GM19452 (cell line): ENCODE results near the gene BBS5.
"Not testable (repeated sequence)": the region's sequence is repeated elsewhere in the genome, so short reads cannot be mapped to it uniquely, and the experiment has no call there.

Experiments used
- ATAC-seq: cut with Tn5 transposase; IDR thresholded peaks from one replicate; pipeline ENCODE4 v1.9.1; 2021; ENCODE audit not compliant: unreplicated experiment

BBS5 gene

GRCh38 chr2:169485650-169486138 lies 6.4 kb downstream of the BBS5 start:
- no peak for ATAC-seq

GRCh38 chr2:169486487-169486886 lies 7.2 kb downstream of the BBS5 start:
- ATAC-seq, result no peak

- ATAC-seq, result no peak
These were observed 11.5 kb downstream of the BBS5 start for GRCh38 chr2:169490834-169491233.

GRCh38 chr2:169491378-169491777 lies 12.1 kb downstream of the BBS5 start:
- ATAC-seq, result no peak

GRCh38 chr2:169493360-169493759 lies 14.1 kb downstream of the BBS5 start:
- no peak for ATAC-seq

GRCh38 chr2:169495310-169495928 lies 16.1 kb downstream of the BBS5 start:
- no peak for ATAC-seq

GRCh38 chr2:169504651-169505050 lies 25.4 kb downstream of the BBS5 start:
- no peak for ATAC-seq

GRCh38 chr2:169507698-169508097 lies 28.4 kb downstream of the BBS5 start:
- no peak for ATAC-seq

- no peak for ATAC-seq
These were observed 30.1 kb downstream of the BBS5 start, which contains the start of gene KLHL41 for GRCh38 chr2:169509298-169509885. TSS of gene KLHL41 (plus strand) at chr2:169509702. CDS start at chr2:169509779, 77 bp downstream.

- ATAC-seq, result no peak
These were observed 30.7 kb downstream of the BBS5 start for GRCh38 chr2:169509955-169510354.

GRCh38 chr2:169510496-169510895 lies 31.2 kb downstream of the BBS5 start:
- ATAC-seq, result no peak

GRCh38 chr2:169511818-169512217 lies 32.5 kb downstream of the BBS5 start:
- no peak for ATAC-seq

- no peak for ATAC-seq
These were observed 33.2 kb downstream of the BBS5 start for GRCh38 chr2:169512525-169512924.

GRCh38 chr2:169513094-169513493 lies 33.8 kb downstream of the BBS5 start:
- ATAC-seq, result no peak

GRCh38 chr2:169513926-169514325 lies 34.6 kb downstream of the BBS5 start:
- no peak for ATAC-seq

- ATAC-seq, result not testable (repeated sequence)
These were observed 35.5 kb downstream of the BBS5 start for GRCh38 chr2:169514758-169515157.

- ATAC-seq, result not testable (repeated sequence)
These were observed 37.2 kb downstream of the BBS5 start for GRCh38 chr2:169516488-169516995.

GRCh38 chr2:169520896-169521295 lies 41.6 kb downstream of the BBS5 start:
- ATAC-seq, result no peak

- no peak for ATAC-seq
These were observed 44.4 kb downstream of the BBS5 start for GRCh38 chr2:169523681-169524080.

- ATAC-seq, result no peak
These were observed 46.1 kb downstream of the BBS5 start for GRCh38 chr2:169525434-169525833.

GRCh38 chr2:169526451-169526850 lies 47.2 kb downstream of the BBS5 start:
- ATAC-seq, result no peak

- no peak for ATAC-seq
These were observed 49.0 kb downstream of the BBS5 start for GRCh38 chr2:169528271-169528701.
